ENCODE measurements around the gene C19orf67.
A peak's percentile ranks its signal among the peaks of the same experiment; 100 is the strongest.
"Not testable (repeated sequence)": the region's sequence is repeated elsewhere in the genome, so short reads cannot be mapped to it uniquely, and the experiment has no call there.

C19orf67 gene

GRCh38 chr19:14056069-14056666 is 29.4 kb downstream of the C19orf67 start:
- DNase-seq: no peak

- DNase-seq: no peak
These were observed 30.2 kb downstream of the C19orf67 start for GRCh38 chr19:14055396-14055795.

GRCh38 chr19:14054721-14055120 is 30.9 kb downstream of the C19orf67 start:
- DNase-seq: no peak

DNA sequence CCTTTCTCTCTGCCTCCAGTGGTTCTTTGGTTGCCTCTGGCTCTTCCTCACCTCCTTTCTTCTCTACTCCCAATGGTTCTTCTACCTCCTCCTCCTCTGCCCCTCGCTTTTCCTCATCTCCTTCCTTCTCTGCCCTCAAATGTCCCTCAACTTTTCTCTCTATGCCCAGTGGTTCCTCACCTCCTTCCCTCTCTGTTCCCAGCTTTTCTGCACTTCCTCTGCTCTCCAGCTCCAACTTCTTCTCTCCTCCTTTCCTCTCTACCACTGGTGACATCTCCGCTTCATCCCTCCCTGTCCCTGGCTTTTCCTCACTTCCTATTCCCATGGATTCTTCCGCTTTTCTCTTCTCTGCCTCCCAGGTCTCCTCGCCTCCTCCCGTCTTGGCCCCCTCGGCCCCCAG is 31.5 kb downstream of the C19orf67 start:
- DNase-seq: no peak

DNA sequence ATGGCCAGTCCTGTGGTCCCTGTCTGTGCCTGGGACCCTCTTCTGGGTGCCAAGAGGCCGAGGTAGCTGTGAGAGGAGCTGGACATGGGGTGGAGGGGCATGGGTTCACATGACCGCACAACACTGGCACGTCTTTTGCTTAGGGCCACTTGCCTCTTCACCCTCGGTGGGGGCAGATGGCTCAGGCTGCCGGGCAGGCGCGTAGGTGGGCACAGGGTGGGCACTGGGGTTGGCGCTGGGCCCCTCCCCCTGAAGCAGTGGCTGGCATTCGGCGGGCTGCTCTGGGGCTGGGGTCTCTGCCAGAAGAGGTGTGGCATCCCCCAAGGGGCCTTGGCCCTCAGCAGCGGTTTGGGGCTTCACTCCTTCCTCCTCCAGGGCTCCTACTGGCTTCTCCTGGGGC is 32.1 kb downstream of the C19orf67 start:
- no peak for DNase-seq

- no peak for DNase-seq
These were observed 32.6 kb downstream of the C19orf67 start for GRCh38 chr19:14053032-14053431.

DNA sequence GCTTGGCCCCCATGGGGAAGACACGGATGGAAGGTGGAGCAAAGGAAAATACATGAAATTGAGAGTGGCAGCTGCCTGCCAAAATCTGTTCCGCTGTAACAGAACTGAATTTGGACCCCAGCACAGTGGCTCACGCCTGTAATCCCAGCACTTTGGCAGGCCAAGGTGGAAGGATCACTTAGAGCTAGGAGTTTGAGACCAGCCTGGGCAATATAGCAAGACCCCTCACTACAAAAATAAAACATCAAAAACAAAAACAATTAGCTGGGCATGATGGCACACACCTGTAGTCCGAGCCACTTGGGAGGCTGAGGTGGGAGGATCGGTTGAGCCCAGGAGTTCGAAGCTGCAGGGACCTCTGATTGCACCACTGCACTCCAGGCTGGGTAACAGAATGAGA is 33.1 kb downstream of the C19orf67 start:
- no peak for DNase-seq

DNA sequence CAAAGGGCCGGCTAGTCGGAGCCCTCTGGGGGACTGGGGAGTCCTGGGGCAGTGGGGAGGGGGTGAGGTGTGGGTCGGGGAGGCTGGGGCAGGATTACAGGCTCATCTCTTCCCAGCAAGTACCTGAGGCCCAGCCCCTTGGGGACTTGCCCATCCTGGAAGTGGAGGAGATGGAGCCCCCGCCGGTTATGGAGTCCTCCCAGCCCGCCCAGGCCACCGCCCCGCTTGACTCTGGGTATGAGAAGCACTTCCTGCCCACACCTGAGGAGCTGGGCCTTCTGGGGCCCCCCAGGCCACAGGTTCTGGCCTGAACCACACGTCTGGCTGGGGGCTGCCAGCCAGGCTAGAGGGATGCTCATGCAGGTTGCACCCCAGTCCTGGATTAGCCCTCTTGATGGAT is 33.6 kb downstream of the C19orf67 start:
- no peak for DNase-seq

DNA sequence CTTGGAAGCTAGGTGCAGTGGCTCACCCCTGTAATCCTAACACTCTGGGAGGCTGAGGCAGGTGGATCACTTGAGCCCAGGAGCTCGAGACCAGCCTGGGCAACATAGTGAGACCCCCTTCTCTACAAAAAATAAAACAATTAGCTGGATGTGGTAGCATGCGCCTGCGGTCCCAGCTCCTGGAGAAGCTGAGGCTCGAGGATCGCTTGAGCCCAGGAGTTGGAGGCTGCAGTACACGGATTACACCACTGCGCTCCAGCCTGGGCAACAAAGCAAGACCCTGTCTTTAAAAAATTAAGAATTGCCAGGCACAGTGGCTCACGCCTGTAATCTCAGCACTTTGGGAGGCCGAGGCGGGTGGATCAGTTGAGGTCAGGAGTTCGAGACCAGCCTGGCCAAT is 34.6 kb downstream of the C19orf67 start:
- DNase-seq: not testable (repeated sequence)

DNA sequence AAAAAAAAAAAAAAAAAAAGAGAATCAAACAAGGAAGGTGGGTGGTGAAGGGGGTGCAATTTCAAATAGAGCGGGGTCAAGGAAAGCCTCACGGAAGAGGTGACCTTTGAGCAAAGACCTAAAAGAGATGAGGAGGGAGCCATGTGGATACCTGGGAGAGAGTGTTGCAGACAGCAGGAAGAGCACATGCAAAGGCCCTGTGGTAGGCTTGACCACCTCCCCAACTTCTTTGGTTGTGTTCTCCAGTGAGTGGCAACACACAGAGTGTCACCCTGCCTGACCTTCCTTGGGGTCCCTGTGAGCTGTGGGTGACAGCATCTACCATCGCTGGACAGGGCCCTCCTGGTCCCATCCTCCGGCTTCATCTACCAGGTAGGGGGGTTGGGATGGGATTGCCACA is 35.1 kb downstream of the C19orf67 start:
- DNase-seq: no peak

DNA sequence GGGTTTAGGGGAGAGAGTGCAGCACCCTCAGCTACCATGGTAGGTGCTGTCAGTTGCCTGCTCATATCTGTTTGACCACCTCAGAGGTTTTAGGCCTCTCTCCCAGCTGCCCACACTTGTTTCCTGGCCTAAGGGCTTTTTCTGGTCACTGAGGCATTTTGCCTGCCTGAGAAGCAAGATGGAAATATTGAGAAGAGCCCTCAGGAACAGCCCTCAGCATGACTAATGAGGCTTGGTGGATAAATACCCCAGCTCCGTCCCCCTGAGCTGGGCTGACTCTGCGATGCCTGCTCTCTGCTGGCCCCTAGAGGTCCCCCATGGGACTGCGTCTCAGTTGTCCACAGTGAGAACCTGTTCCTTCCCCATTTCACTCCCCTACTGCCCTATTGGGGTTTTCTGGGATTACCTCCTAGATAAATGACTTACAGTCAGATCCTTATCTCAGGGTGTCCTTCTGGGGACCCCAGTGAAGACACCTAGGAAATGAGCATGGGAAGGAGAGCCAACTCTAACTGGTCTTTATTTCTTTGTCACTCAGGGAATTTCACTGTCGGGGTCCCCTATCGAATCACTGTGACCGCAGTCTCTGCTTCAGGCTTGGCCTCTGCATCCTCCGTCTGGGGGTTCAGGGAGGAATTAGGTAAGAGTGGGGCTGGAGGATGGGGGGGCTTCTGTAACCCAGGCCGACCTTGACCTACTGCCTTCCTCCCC is 37.0 kb downstream of the C19orf67 start:
- no peak for DNase-seq

GRCh38 chr19:14047866-14048265 is 37.7 kb downstream of the C19orf67 start:
- DNase-seq: not testable (repeated sequence)

GRCh38 chr19:14042659-14043608 is 42.6 kb downstream of the C19orf67 start:
- peak; percentile 38 for DNase-seq

DNA sequence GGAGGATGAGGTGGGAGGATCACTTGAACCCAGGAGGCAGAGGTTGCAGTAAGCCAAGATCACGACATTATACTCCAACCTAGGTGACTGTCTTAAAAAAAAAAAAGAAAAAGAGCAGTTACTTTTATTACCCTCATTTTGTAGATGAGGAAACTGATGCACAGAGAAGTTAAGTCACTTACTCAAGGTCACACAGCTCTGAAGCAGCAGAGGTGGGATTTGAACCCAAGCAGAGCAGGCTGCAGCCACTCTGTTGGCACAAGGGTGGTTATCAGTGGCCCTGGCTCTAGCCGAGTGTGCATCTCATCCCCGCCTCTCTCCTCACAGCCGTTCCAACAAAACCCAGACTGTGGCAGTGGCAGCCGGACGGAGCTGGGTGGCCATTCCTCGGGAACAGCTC is 46.4 kb downstream of the C19orf67 start:
- no peak for DNase-seq

DNA sequence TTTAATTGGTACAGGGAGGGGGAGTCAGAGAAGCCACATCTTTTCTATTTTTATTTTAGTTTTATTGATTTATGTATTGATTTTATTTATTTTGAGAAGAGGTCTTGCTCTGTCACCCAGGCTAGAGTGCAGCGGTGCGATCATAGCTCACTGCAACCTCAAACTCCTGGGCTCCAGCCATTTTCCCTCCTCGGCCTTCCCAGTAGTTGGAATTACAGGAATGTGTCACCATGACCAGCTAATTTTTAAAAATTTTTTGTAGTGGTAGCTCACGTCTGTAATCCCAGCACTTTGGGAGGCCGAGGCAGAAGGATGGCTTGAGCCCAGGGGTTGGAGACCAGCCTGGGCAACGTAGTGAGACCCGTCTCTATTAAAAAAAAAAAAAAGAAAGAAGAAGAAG is 49.9 kb downstream of the C19orf67 start:
- DNase-seq: peak; percentile 45

- DNase-seq: not testable (repeated sequence)
These were observed 50.4 kb downstream of the C19orf67 start for GRCh38 chr19:14035159-14035558.

DNA sequence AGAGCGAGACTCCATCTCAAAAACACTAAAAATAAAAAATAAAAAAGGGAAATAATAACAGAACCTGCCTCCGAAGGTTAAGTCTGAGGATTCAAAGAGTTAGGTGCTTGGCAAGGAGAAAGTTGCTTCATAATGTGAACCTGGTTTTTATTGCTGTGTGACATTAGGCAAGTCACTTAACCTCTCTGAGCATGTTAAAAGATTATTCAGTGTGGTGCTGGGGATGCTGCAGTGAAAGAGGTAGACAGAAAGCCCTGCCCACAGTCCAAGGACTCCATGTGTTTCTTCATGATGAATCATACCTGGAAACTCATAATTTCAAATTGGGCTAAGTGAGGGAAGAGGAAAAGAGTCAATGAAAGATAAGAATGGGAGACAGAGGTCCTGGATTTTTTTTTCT is 51.6 kb downstream of the C19orf67 start:
- no peak for DNase-seq

- DNase-seq: peak; percentile 60
These were observed 53.7 kb downstream of the C19orf67 start, which contains the start of gene IL27RA for GRCh38 chr19:14031719-14032480. Gene IL27RA (plus strand): TSS chr19:14031762. CDS start chr19:14031873, 111 bp downstream.
